Left kidney (tissue), 8 donors: ENCODE results near the gene VN1R4. TPM values are rescaled to one million over a fixed set of nuclear protein-coding genes. Genes with fewer than 3 reads are reported as not detected.
"Not testable (repeated sequence)": the region's sequence is repeated elsewhere in the genome, so short reads cannot be mapped to it uniquely, and the experiment has no call there.

Experiments
- DNase-seq: peaks from one replicate; pipeline ENCODE4 v3.0.0-alpha.2; 2013
- long read RNA-seq, 8 donors: transcript quantifications; one replicate each; lab custom pipeline, GENCODE V29; 2026
- polyA plus RNA-seq: library from polyadenylated mRNA; unstranded; fragments of 120-200 nt; gene quantifications from one replicate; pipeline ENCODE4 v1.2.1, GENCODE V29; 2013; ENCODE audit not compliant: insufficient read length

Gene VN1R4, protein sequence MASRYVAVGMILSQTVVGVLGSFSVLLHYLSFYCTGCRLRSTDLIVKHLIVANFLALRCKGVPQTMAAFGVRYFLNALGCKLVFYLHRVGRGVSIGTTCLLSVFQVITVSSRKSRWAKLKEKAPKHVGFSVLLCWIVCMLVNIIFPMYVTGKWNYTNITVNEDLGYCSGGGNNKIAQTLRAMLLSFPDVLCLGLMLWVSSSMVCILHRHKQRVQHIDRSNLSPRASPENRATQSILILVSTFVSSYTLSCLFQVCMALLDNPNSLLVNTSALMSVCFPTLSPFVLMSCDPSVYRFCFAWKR
- polyA plus RNA-seq: not detected
- long read RNA-seq, donor 1: 0 reads
- long read RNA-seq, donor 2: 0 reads
- long read RNA-seq, donor 3: 0 reads
- long read RNA-seq, donor 4: 0 reads
- long read RNA-seq, donor 5: 0 reads
- long read RNA-seq, donor 6: 0 reads
- long read RNA-seq, donor 7: 0 reads
- long read RNA-seq, donor 8: 0 reads

DNA sequence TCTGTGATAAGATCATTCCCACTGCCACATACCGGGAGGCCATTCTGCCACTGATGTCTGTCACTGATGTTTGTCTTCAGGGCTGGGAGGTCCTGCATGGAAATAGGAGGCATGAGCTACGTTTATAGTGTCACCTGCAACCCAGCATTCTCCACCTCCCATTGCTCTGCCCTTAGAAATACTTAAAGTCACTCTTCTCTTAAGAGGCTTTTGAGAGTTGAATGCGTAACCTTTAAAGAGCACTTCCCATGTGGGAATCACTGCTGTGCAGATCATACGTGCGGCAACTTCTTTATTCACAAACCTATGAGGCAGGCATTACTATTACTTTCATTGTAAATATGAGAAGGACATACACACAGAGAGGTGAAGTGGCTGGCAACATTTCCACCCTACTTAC lies at the start of gene VN1R4:
TSS of gene VN1R4 (minus strand) at position 101 of the 400 bp plus-strand sequence. CDS start at position 43, 58 bp downstream.
- not testable (repeated sequence) for DNase-seq

DNA sequence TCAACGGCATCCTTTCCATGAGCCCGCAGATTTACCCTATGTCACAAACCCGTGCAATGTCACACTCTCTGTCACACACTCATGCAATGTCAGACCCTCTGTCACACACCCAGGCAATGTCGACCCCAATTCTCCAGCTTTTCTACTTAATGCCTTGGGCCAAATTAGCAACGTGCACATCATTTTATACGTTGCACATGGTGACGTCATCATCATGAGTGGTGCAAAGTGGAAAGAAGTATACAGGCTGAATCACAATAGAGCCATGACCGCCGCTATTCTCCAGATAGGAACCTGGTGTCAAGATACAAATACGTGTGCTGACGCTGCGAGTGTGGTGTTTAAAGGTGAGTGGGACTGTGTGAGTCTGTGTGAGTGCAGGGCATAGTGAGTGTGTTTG lies 44.4 kb upstream of the VN1R4 start:
- no peak for DNase-seq

DNA sequence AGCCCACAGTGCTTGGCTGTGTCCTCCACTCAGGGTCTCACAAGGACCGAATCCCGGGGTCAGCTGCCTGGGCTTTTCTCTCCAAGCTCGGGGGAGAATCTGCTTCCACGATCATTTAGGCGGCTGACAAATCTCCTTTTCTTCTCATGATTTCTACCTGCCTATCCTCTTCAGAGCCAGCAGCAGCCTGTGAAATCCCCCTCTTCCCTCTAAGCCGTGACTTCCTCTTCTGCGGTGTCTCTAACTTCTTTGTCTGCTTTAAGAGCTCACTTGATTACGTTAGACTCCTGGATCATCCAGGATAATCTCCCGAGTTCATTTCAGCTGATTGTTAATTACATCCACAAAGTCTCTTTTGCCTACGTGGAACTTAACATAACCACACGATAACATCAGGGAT lies 43.5 kb upstream of the VN1R4 start:
- DNase-seq: no peak

DNA sequence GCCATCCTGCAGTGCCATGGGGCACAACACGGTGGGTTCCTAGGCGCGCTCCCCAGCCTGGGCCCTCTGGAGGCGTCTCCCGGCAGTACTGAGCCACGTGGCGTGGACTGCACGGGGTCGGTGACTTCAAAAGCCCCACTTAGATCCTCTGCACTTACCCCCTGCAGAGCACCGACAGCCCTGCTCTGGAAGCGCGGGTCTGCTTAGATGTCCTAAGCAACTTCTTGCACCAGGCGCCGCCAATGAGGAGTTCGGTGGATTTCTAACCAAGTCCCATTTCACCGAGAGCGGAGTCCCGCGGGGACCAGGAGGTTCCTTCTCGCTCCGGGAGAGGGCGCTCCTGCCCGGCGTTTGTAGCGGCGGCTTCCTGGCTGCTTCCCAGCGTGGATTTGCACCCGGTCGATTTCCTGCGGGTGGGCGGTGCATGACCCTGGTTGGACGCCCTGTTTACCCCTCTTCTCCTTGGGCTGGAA lies 40.9 kb upstream of the VN1R4 start:
- DNase-seq: peak; percentile 53

DNA sequence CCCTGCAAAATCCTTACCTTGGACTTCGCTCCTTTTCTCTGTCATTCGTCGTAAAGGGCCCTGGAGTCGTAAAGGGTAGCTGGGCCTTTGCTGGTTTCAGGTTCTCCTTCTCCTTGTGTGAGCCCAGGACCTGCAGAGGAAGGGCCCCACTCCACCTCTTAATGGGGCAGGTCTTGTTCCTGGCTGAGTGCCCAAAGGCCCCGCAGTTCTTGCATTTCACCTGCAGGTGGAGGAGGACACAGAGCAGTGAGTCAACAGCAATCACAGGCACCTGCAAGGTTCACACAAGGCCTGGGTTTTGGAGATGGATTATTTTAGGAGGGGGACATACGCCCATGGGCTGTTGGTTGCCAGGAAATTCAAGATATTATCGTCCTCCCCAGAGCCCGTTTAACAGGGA lies 33.8 kb upstream of the VN1R4 start:
- not testable (repeated sequence) for DNase-seq

DNA sequence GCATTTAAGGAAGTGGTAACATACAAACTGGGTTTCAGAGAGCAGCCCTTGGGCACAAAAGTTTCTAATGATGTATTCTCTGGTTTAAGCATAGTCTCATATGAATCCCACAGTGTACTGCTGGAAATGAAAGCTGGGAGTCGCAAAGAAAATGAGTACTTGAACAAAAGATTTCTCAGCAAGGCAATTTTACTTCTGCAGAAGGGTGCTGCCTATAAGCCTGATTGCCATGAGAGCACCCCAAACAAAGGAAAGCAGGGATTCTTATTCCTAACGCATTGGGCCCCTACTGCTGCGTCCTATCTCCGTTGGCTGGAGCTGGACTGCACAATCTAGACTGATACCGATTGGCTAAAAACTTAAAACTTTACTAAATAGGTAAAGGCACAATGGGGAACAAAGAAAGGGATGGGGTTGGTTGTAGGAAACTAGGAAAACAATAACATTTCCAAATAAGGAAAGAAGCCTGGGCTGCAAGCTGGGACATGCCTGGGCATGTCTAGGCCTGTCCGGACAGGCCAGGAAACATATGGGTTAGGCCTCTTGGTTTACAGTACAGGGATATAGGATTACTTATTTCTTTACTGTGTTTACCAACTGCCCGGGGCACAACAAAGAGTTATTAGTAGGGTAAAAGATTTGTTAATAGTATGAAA lies 27.4 kb upstream of the VN1R4 start:
- DNase-seq: no peak

DNA sequence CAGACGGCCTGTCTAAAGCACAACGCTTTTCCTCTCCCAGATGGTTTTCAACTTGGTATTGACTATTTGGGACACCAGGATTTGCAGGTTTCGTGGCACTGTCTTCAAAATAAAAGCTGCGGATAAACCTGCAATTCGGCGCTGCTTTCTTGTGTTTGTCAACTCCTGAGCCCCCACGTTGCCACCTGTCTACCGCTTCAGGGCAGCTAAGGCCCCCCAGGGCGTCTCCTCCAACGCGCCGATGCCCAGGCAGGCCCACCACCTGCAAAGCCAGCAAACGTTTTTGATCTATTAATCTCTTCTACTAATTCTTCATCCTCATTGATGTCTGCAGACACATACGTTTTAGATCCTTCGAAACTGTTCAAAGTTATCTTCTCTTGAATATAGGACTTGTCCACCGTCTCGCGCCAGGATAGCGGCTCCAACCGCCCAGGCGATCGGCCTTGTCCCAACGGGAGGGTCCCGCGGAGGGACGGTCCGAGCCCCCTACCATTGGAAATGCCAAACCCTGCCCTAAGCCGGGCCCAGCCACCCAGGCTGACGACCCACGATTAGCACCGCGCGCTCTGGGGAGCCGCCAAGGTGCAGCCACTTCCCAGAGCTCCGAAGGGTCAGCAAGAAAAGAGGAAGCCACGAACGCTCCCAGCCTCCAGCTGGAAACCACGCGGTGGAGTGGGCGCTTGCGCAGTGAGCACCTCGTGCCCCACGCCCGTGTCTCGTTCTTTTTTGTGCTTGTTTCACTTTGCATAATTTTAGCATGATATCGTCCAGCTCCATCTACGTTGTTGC lies 23.4 kb upstream of the VN1R4 start:
- DNase-seq: no peak

DNA sequence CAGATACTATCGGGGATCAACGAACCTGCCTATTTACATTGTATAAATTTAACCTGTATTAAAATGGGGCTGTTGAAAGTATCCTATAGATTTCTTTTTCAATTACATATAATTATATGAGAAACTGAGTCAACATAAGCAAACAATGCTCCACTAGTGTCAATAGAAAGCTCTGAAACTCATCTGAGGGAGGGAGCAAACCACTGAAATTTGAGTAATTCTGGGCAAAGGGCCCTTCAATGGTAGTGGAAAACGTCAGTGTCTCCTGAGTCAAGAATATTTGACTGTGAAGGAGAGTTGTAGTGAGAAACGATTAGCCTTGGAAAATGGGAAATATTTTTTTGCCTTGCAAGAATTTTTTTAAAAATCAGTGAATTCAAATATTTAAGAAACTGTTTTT lies 17.6 kb upstream of the VN1R4 start:
- DNase-seq: no peak

DNA sequence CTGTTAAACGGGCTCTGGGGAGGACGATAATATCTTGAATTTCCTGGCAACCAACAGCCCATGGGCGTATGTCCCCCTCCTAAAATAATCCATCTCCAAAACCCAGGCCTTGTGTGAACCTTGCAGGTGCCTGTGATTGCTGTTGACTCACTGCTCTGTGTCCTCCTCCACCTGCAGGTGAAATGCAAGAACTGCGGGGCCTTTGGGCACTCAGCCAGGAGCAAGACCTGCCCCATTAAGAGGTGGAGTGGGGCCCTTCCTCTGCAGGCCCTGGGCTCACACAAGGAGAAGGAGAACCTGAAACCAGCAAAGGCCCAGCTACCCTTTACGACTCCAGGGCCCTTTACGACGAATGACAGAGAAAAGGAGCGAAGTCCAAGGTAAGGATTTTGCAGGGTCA lies 14.4 kb upstream of the VN1R4 start:
- not testable (repeated sequence) for DNase-seq

DNA sequence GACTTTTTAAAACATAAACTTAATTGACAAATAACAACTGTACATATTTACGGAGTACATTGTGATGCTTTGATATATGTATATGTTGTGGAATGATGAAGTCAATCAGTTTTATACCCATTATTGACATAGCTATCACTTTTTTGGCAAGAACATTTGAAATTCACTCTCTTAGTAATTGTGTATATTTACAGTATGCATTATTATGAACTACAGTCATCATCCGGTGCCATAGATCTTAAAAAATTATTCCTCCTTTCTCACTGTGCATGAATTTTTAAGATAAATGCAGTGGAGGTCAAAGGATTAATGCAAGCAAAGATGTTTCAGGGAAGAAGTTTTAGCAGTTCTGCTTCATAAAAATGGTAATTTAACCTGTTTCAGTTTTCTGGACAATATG lies 8.0 kb upstream of the VN1R4 start:
- DNase-seq: no peak

DNA sequence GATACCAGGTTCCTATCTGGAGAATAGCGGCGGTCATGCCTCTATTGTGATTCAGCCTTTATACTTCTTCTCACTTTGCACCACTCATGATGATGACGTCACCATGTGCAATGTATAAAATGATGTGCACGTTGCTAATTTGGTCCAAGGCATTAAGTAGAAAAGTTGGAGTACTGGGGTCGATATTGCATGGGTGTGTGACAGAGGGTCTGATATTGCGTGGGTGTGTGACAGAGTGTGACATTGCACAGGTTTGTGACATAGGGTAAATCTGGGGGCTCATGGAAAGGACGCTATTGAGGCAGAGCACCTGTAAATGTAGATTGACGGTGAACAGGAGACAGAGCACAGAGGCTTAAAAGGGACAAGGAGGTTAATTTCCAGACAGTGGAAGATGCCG lies 4.5 kb upstream of the VN1R4 start:
- no peak for DNase-seq

DNA sequence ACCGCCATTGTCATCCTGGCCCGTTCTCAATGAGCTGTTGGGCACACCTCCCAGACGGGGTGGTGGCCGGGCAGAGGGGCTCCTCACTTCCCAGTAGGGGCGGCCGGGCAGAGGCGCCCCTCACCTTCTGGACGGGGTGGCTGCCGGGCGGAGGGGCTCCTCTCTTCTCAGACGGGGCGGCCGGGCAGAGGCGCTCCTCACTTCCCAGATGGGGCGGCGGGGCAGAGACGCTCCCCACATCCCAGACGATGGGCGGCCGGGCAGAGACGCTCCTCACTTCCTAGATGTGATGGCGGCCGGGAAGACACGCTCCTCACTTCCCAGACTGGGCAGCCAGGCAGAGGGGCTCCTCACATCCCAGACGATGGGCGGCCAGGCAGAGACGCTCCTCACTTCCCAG lies 2.3 kb upstream of the VN1R4 start:
- not testable (repeated sequence) for DNase-seq

DNA sequence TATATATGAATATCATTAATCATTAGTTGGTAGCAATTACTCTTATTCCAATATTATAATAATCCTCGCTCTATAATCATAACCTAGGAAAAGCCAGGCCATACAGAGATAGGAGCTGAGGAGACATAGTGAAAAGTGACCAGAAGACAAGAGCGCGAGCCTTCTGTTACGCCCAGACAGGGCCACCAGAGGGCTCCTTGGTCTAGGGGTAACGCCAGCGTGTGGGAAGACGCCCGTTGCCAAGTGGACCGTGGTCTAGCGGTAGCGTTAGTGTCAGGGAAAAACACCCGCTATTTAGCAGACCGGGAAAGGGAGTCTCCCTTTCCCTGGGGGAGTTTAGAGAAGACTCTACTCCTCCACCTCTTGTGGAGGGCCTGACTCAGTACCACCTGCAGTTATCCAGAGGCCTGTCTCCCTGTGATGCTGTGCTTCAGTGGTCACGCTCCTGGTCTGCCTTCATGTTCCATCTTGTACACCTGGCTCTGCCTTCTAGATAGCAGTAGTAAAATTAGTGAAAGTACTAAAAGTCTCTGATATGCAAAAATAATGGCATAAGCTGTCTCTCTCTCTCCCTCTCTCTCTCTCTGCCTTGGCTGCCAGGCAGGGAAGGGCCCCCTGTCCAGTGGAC lies 9.7 kb downstream of the VN1R4 start, which contains the start of gene VN1R2:
TSS of gene VN1R2 (plus strand) at position 578 of the 628 bp plus-strand sequence. CDS start 84 bp downstream, outside the sequence.
- DNase-seq: not testable (repeated sequence)

DNA sequence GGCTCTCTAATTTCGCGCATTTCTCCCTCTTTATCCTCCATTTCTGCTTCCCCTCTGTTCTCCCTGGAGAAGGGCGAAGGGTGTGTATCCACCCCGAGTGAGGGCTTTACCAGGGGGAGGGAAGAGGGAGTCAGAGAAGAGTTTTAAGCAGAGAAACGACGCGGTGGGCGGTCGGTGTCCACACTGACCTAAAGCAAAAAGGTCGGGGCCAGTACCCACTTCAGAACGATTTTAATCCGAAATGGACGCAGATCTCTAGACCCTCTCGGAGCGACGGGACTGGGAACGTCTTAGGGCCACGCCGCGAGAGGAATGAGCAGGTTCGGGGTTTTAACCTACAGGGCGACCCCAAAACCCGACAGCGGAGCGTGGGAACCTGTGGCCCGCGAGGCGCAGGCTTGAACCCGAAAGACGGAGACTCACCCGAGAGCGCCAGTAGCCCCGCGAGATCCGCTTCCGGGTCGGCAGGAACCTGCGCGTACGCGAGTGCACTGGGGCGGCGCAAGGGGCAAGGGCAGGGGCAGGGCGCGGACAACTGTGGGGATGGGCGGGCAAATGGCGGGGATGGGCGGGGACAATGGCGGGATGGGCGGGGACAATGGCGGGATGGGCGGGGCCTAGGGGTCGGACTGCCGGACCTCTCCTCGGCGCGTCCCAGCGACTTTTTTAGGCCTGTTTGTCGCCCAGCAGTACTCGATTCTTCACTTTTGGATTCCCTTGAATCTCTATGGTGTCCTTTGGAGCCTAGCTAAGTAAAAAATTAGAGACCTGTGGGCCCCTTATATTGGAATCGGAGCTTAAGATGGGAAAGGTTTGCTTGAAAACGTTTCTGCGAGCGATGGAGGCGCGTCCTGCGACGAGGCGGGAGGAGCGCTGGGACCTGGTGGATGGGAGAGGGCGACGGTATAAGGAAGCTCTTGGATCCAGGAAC lies 12.8 kb downstream of the VN1R4 start, which contains the start of gene ZNF677:
TSS of gene ZNF677 (minus strand) at position 463 of the 931 bp plus-strand sequence. CDS start 3,323 bp downstream, outside the sequence.
- DNase-seq: peak; percentile 69

DNA sequence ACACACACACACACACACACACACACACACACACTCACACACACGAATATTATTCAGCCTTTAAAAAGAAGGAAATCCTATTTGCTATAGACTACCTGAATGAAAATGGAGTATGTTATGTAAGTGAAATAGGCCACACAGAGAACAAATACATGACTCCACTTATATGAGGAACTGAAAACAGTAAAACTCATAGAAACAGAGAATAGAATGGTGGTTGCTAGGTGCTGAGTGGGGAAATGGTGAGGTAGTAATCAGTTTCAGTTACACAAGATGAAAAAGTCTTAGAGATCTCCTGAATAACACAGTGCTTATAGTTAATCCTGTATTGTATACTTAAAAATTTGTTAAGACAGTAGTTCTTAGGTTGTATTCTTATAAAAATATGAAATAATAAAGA lies 21.0 kb downstream of the VN1R4 start:
- no peak for DNase-seq

DNA sequence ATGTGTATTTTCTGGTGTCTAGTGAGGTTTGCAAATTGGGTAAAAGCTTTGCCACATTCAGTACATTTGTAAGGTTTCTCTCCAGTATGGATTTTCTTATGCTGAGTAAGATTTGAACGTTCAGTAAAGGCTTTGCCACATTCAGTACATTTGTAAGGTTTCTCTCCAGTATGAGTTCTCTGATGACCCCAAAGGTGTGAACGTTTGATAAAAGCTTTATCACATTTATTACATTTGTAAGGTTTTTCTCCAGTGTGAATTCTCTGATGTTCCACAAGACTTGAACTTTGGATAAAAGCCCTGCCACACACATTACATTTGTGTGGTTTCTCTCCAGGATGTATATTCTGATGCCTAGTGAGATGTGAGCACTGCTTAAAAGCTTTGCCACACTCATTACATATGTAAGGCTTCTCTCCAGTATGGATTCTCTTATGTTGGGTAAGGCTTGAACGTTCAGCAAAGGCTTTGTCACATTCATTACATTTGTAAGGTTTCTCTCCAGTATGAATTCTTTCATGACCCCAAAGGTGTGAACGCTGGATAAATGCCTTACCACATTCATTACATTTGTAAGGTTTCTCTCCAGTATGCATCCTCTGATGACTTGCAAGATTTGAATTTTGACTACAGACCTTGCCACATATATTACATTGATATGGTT lies 30.3 kb downstream of the VN1R4 start:
- DNase-seq: no peak

DNA sequence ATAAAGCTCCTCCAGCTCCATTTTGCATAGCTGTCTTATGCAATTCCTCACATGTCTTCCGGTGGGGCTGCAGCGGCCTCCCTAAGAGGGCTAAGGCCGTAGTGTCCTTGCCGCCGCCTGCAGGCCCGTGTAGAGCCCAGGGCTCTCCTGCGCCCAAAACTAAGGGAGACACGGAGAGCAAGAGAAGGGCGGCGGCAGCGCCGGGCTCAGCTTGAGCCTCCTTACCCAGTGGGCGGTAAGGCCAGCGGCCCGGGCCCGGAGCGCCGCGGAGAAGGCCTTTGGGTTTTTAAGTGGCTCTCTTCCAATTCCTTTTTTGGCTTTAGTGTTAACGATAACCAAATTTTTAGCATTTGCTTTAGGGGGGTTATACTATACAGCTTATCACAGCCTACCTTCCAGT lies 42.9 kb downstream of the VN1R4 start:
- no peak for DNase-seq

DNA sequence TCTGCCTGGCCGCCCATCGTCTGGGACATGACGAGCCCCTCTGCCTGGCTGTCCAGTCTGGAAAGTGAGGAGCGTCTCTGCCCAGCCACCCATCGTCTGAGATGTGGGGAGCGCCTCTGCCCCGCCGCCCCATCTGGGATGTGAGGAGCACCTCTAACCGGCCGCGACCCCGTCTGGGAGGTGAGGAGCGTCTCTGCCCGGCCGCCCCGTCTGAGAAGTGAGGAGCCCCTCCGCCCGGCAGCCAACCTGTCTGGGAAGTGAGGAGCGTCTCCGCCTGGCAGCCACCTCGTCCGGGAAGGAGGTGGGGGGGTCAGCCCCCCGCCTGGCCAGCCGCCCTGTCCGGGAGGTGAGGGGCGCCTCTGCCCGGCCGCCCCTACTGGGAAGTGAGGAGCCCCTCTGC lies 44.8 kb downstream of the VN1R4 start:
- not testable (repeated sequence) for DNase-seq
